ENCODE measurements around the gene PLPP1.

DNA sequence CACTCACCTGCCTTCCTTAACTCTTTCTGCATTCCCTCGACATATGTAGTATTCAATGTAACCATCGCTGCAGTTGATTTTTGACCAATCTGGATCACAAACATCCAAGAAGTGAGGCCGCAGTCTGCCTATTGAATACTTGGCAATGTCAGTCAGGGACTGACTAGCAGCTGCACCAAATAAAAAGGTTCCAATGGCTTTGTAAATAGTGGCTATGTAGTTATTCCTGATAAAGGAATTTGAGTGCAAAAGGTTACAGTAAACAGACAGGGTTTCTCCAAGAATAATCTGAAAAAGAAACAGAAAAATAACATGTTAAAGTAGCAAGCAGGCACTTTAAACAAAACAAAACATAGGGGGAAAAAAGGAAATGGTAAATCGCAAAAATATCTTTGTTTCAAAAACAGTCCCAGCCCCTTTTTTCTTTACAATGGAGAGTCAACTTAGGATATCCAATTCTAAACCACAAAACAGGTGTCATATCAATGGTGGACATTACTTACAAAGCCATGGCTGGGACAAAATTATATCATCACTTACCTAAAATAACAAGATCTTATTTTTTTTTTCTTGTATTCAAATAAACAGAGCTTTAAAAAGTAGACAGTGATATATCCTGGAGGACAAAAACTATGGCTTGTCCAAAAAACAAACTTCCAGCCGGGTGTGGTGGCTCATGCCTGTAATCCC lies 66.8 kb downstream of the PLPP1 start:
- TF ChIP-seq POLR2A (IDR thresholded peaks at IDR 0.05; ENCODE audit: low read length) (no peak), SREBF2 (IDR thresholded peaks at IDR 0.05) (no peak), RAD21 (conservative IDR thresholded peaks at IDR 0.05 in 1 of 2, IDR thresholded peaks at IDR 0.05 in 1 of 2) (no peak), POLR2AphosphoS2 (conservative IDR thresholded peaks at IDR 0.05; ENCODE audit: low read length) (no peak), MYC (IDR thresholded peaks at IDR 0.05; ENCODE audit: borderline replicate concordance, low read length) (no peak), RFX5 (IDR thresholded peaks at IDR 0.05) (no peak), BHLHE40 (IDR thresholded peaks at IDR 0.05; ENCODE audit: low read depth, low read length) (no peak), RCOR1 (IDR thresholded peaks at IDR 0.05; ENCODE audit: low read depth, low read length) (no peak), FOSB (CRISPR knock-in tag; IDR thresholded peaks at IDR 0.05) (no peak)
- TF ChIP-seq, protein P1, sequence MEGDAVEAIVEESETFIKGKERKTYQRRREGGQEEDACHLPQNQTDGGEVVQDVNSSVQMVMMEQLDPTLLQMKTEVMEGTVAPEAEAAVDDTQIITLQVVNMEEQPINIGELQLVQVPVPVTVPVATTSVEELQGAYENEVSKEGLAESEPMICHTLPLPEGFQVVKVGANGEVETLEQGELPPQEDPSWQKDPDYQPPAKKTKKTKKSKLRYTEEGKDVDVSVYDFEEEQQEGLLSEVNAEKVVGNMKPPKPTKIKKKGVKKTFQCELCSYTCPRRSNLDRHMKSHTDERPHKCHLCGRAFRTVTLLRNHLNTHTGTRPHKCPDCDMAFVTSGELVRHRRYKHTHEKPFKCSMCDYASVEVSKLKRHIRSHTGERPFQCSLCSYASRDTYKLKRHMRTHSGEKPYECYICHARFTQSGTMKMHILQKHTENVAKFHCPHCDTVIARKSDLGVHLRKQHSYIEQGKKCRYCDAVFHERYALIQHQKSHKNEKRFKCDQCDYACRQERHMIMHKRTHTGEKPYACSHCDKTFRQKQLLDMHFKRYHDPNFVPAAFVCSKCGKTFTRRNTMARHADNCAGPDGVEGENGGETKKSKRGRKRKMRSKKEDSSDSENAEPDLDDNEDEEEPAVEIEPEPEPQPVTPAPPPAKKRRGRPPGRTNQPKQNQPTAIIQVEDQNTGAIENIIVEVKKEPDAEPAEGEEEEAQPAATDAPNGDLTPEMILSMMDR (IDR thresholded peaks at IDR 0.05): no peak
- TF ChIP-seq, protein P2, sequence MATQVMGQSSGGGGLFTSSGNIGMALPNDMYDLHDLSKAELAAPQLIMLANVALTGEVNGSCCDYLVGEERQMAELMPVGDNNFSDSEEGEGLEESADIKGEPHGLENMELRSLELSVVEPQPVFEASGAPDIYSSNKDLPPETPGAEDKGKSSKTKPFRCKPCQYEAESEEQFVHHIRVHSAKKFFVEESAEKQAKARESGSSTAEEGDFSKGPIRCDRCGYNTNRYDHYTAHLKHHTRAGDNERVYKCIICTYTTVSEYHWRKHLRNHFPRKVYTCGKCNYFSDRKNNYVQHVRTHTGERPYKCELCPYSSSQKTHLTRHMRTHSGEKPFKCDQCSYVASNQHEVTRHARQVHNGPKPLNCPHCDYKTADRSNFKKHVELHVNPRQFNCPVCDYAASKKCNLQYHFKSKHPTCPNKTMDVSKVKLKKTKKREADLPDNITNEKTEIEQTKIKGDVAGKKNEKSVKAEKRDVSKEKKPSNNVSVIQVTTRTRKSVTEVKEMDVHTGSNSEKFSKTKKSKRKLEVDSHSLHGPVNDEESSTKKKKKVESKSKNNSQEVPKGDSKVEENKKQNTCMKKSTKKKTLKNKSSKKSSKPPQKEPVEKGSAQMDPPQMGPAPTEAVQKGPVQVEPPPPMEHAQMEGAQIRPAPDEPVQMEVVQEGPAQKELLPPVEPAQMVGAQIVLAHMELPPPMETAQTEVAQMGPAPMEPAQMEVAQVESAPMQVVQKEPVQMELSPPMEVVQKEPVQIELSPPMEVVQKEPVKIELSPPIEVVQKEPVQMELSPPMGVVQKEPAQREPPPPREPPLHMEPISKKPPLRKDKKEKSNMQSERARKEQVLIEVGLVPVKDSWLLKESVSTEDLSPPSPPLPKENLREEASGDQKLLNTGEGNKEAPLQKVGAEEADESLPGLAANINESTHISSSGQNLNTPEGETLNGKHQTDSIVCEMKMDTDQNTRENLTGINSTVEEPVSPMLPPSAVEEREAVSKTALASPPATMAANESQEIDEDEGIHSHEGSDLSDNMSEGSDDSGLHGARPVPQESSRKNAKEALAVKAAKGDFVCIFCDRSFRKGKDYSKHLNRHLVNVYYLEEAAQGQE (IDR thresholded peaks at IDR 0.05): no peak
- TF ChIP-seq, protein P3, sequence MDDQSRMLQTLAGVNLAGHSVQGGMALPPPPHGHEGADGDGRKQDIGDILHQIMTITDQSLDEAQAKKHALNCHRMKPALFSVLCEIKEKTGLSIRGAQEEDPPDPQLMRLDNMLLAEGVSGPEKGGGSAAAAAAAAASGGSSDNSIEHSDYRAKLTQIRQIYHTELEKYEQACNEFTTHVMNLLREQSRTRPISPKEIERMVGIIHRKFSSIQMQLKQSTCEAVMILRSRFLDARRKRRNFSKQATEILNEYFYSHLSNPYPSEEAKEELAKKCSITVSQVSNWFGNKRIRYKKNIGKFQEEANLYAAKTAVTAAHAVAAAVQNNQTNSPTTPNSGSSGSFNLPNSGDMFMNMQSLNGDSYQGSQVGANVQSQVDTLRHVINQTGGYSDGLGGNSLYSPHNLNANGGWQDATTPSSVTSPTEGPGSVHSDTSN (IDR thresholded peaks at IDR 0.05): no peak
- TF ChIP-seq, protein P4, sequence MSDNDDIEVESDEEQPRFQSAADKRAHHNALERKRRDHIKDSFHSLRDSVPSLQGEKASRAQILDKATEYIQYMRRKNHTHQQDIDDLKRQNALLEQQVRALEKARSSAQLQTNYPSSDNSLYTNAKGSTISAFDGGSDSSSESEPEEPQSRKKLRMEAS (IDR thresholded peaks at IDR 0.05): no peak

All from A549 (cell line).